IMR-90 (cell line): ENCODE data around the gene EDN2. TPM values are rescaled to one million over a fixed set of nuclear protein-coding genes. Genes with fewer than 3 reads are reported as not detected.

Source experiments
- ATAC-seq: fragments of 200-7000 bp; cut with Tn5 transposase; 2 replicates; pipeline ENCODE4 v1.9.1; 2020; ENCODE audit warnings: low read depth, mild to moderate bottlenecking, moderate library complexity
- BruUV-seq: library from RNA; stranded (reverse); fragments of 400-500 nt; replicated peaks from 2 replicates; lab custom pipeline; 2021; lab: Mats Ljungman, UMichigan
- CTCF ChIA-PET: fragments of 300-600 bp; formaldehyde crosslinking; extraction: SDS; loops from one replicate; lab custom pipeline; 2021; ENCODE audit warnings: antibody characterized with exemption; lab: Yijun Ruan, JAX
- POLR2A ChIA-PET: fragments of 300-600 bp; sonication (Branson Sonifier 250); formaldehyde crosslinking; loops from one replicate; lab custom pipeline; 2022; ENCODE audit warnings: antibody characterized with exemption; ENCODE audit not compliant: unreplicated experiment; lab: Charles Lee
- DNase-seq: peaks from one replicate; pipeline ENCODE4 v3.0.0; 2013
- H2AFZ ChIP-seq: replicated peaks from 2 replicates; pipeline ENCODE3; 2013; ENCODE audit warnings: low read length, mild to moderate bottlenecking; ENCODE audit not compliant: poor library complexity
- H2AK5ac ChIP-seq: 2 replicates; pipeline ENCODE4 v1.6.1; 2013; ENCODE audit warnings: low read depth, low read length, inconsistent platforms
- H2AK9ac ChIP-seq: replicated peaks from 2 replicates; pipeline ENCODE3; 2013; ENCODE audit warnings: mild to moderate bottlenecking, low read depth, low read length, moderate library complexity; ENCODE audit not compliant: poor library complexity
- H2BK120ac ChIP-seq: 2 replicates; pipeline ENCODE4 v1.6.1; 2013; ENCODE audit warnings: low read depth, low read length, inconsistent platforms
- H2BK15ac ChIP-seq: 3 replicates; pipeline ENCODE4 v1.6.1; 2013; ENCODE audit warnings: low read depth, low read length, inconsistent platforms
- H2BK20ac ChIP-seq: 2 replicates; pipeline ENCODE4 v1.6.1; 2013; ENCODE audit warnings: low read depth, mild to moderate bottlenecking, inconsistent platforms, low read length, moderate library complexity
- H2BK5ac ChIP-seq: 2 replicates; pipeline ENCODE4 v1.6.1; 2013; ENCODE audit warnings: mild to moderate bottlenecking, low read depth, low read length, inconsistent platforms; ENCODE audit not compliant: poor library complexity, severe bottlenecking
- H3K14ac ChIP-seq: replicated peaks from 2 replicates; pipeline ENCODE4 v1.6.1; 2013; ENCODE audit warnings: low read depth, low read length, inconsistent platforms
- H3K18ac ChIP-seq: 2 replicates; pipeline ENCODE4 v1.6.1; 2013; ENCODE audit warnings: low read depth, low read length, control low read depth
- H3K23ac ChIP-seq: 2 replicates; pipeline ENCODE4 v1.6.1; 2013; ENCODE audit warnings: low read depth, low read length, inconsistent platforms
- H3K27ac ChIP-seq: 2 replicates; pipeline ENCODE4 v1.5.1; 2013; ENCODE audit warnings: mild to moderate bottlenecking, control low read depth, low read length; ENCODE audit not compliant: insufficient read depth
- H3K27me3 ChIP-seq: 2 replicates; pipeline ENCODE4 v1.6.1; 2013; ENCODE audit warnings: low read length; ENCODE audit not compliant: control insufficient read depth, insufficient read depth
- H3K36me3 ChIP-seq: 2 replicates; pipeline ENCODE4 v1.6.1; 2013; ENCODE audit warnings: low read length, mixed read lengths; ENCODE audit not compliant: control insufficient read depth, insufficient read depth
- H3K4ac ChIP-seq: 2 replicates; pipeline ENCODE4 v1.6.1; 2013; ENCODE audit warnings: low read depth, low read length, inconsistent platforms
- H3K4me1 ChIP-seq: 2 replicates; pipeline ENCODE4 v1.6.1; 2013; ENCODE audit warnings: low read length, mixed read lengths; ENCODE audit not compliant: control insufficient read depth, insufficient read depth
- H3K4me2 ChIP-seq: 2 replicates; pipeline ENCODE4 v1.6.1; 2013; ENCODE audit warnings: low read depth, mild to moderate bottlenecking, control low read depth, low read length, moderate library complexity
- H3K4me3 ChIP-seq: 2 replicates; pipeline ENCODE4 v1.5.1; 2013; ENCODE audit warnings: low read depth, mild to moderate bottlenecking, control low read depth, low read length, moderate library complexity; ENCODE audit not compliant: insufficient read depth
- H3K56ac ChIP-seq: 2 replicates; pipeline ENCODE4 v1.6.1; 2013; ENCODE audit warnings: low read length, inconsistent platforms; ENCODE audit not compliant: insufficient read depth; ENCODE audit errors: extremely low read depth
- H3K79me1 ChIP-seq, 2 experiments: 2 replicates each; pipeline ENCODE4 v1.6.1; 2013; ENCODE audit warnings: low read length in 2 of 2, inconsistent platforms in 1 of 2, low read depth in 1 of 2
- H3K9ac ChIP-seq: 2 replicates; pipeline ENCODE4 v1.6.1; 2013; ENCODE audit warnings: low read depth, low read length, control low read depth
- H3K9me1 ChIP-seq: 2 replicates; pipeline ENCODE4 v1.6.1; 2013; ENCODE audit warnings: low read length, inconsistent platforms; ENCODE audit not compliant: insufficient read depth
- H3K9me3 ChIP-seq: 2 replicates; pipeline ENCODE4 v1.6.1; 2013; ENCODE audit warnings: low read length; ENCODE audit not compliant: control insufficient read depth, insufficient read depth
- H4K20me1 ChIP-seq: 2 replicates; pipeline ENCODE4 v1.6.1; 2013; ENCODE audit warnings: low read length, inconsistent platforms; ENCODE audit not compliant: insufficient read depth
- H4K5ac ChIP-seq: 2 replicates; pipeline ENCODE4 v1.6.1; 2013; ENCODE audit warnings: mild to moderate bottlenecking, low read depth, low read length, control low read depth
- H4K8ac ChIP-seq, 2 experiments: 2 replicates each; pipeline ENCODE4 v1.6.1; 2013; ENCODE audit warnings: low read depth in 2 of 2, low read length in 2 of 2, control low read depth in 1 of 2, inconsistent platforms in 1 of 2
- H4K91ac ChIP-seq: 2 replicates; pipeline ENCODE4 v1.6.1; 2013; ENCODE audit warnings: low read depth, low read length, inconsistent platforms; ENCODE audit not compliant: insufficient read depth
- BHLHE40 ChIP-seq: fragments of 150-350 bp; IDR thresholded peaks from 2 replicates; pipeline ENCODE4 v1.6.1; 2016; ENCODE audit warnings: mild to moderate bottlenecking, low read depth, low read length
- CEBPB ChIP-seq: IDR thresholded peaks from 2 replicates; pipeline ENCODE4 v1.6.1; 2012; ENCODE audit warnings: low read depth, low read length, improper control_type of control experiment
- CTCF ChIP-seq: conservative IDR thresholded peaks from 2 replicates; pipeline ENCODE4 v1.5.1; 2012; ENCODE audit warnings: mild to moderate bottlenecking, low read depth, low read length, improper control_type of control experiment
- ELK1 ChIP-seq: fragments of 150-350 bp; IDR thresholded peaks from 2 replicates; pipeline ENCODE4 v1.6.1; 2016; ENCODE audit warnings: low read depth, mild to moderate bottlenecking, low read length, moderate library complexity, borderline replicate concordance
- FOS ChIP-seq: fragments of 150-350 bp; IDR thresholded peaks from 2 replicates; pipeline ENCODE4 v1.6.1; 2016; ENCODE audit warnings: low read depth, low read length
- MAFK ChIP-seq: IDR thresholded peaks from 2 replicates; pipeline ENCODE4 v1.6.1; 2012; ENCODE audit warnings: low read depth, low read length, improper control_type of control experiment
- MAZ ChIP-seq: IDR thresholded peaks from 2 replicates; pipeline ENCODE4 v1.6.1; 2012; ENCODE audit warnings: low read depth, mild to moderate bottlenecking, low read length, improper control_type of control experiment, moderate library complexity, borderline replicate concordance
- MXI1 ChIP-seq: IDR thresholded peaks from 2 replicates; pipeline ENCODE4 v1.6.1; 2012; ENCODE audit warnings: low read depth, mild to moderate bottlenecking, low read length, moderate library complexity, borderline replicate concordance
- POLR2A ChIP-seq: IDR thresholded peaks from 2 replicates; pipeline ENCODE4 v1.6.1; 2012; ENCODE audit warnings: mild to moderate bottlenecking, low read depth, low read length
- RAD21 ChIP-seq: IDR thresholded peaks from 2 replicates; pipeline ENCODE4 v1.6.1; 2012; ENCODE audit warnings: low read length, improper control_type of control experiment
- RCOR1 ChIP-seq: IDR thresholded peaks from 2 replicates; pipeline ENCODE4 v1.6.1; 2012; ENCODE audit warnings: mild to moderate bottlenecking, low read length, improper control_type of control experiment; ENCODE audit not compliant: insufficient replicate concordance
- RFX5 ChIP-seq: IDR thresholded peaks from 2 replicates; pipeline ENCODE4 v1.8.0; 2012; ENCODE audit warnings: low read depth, mild to moderate bottlenecking, low read length, moderate library complexity
- USF2 ChIP-seq: fragments of 150-350 bp; IDR thresholded peaks from 2 replicates; pipeline ENCODE4 v1.6.1; 2017; ENCODE audit warnings: mild to moderate bottlenecking, antibody characterized with exemption, low read length, low read depth
- WGBS, 2 experiments: methylation state at CpG; one replicate each; pipeline versions ENCODE4 v1.1.5 to v1.1.7; 2013; ENCODE audit warnings: missing lambda C conversion rate in 2 of 2; ENCODE audit not compliant: insufficient read length in 1 of 2; ENCODE audit errors: extremely low coverage in 2 of 2; 5-methylcytosine and 5-hydroxymethylcytosine counted together
- dilution Hi-C: fragments of 300-500 bp; cut with HindIII; formaldehyde crosslinking; loops from one replicate; pipeline ENCODE4 v1.14.3; 2018; ENCODE audit warnings: low sequenced_read_pairs; ENCODE audit not compliant: unreplicated experiment
- in situ Hi-C: fragments of 300-500 bp; cut with MboI; formaldehyde crosslinking; loops from 3 replicates; pipeline ENCODE4 v1.14.3; 2019; ENCODE audit warnings: low sequenced_read_pairs, inconsistent platforms, mixed read lengths
- intact Hi-C: fragments of 100-400 bp; cut with micrococcal nuclease; formaldehyde crosslinking; loops from 2 replicates; pipeline ENCODE4 v1.10.0; 2022
- polyA plus RNA-seq, 3 experiments: library from polyadenylated mRNA; depleted of rRNA; stranded (reverse); fragments of >200 nt; gene quantifications; 2 replicates each; pipeline ENCODE4 v1.2.3, GENCODE V29; 2012; ENCODE audit warnings: low replicate concordance in 1 of 3
- total RNA-seq: library from RNA; depleted of rRNA; stranded (reverse); fragments of >200 nt; gene quantifications from 2 replicates; pipeline ENCODE4 v1.2.3, GENCODE V29; 2012

EDN2 gene
- total and polyA plus RNA-seq, 2 of the 4 experiments (the other 2 are of a cell fraction): 0.27 TPM; not detected in 1

- peak overlapping the region in 1 of 2 experiments; percentile 58; a peak in 1 of 4 replicates for H4K8ac ChIP-seq
- peak overlapping the region; percentile 45; the same call in 1 of the 2 replicates for H3K4ac ChIP-seq
- H3K18ac ChIP-seq: no peak overlapping the region
- H3K36me3 ChIP-seq: no peaks in the 10 kb centered on the region
- no TSS peak for BruUV-seq
- DNase-seq: peak; percentile 83
- 15% methylated on average over 20 of the region's 53 CpGs; no CpG with 5 or more reads in 1 of the 2 experiments for WGBS, 2 experiments
- H2BK120ac ChIP-seq: no peak overlapping the region; the same call in 1 of the 2 replicates
- H3K23ac ChIP-seq: 0 out of 2 replicates have a peak overlapping the region, but pooled peaks have one; percentile 69
- H4K91ac ChIP-seq: no peak overlapping the region; the same call in 1 of the 2 replicates
- H3K27ac ChIP-seq: no peak overlapping the region
- H3K9me1 ChIP-seq: peaks cover 4% of the 10 kb centered on the region; the same call in 1 of the 2 replicates
- peak; percentile 99 for ATAC-seq
- POLR2A ChIA-PET: no interaction called here
- CTCF ChIA-PET: interaction anchor here (0.6 to 2.0 kb wide), 7 partner anchors 9 to 451 kb away, joined by 3 to 6 read pairs (median 3); no protein-coding TSS in a partner anchor
- H3K9me3 ChIP-seq: no peaks in the 10 kb centered on the region
- peak overlapping the region; percentile 94 for H2AFZ ChIP-seq
- no peak overlapping the region for H2AK5ac ChIP-seq
- peak overlapping the region; percentile 73 for H3K4me2 ChIP-seq
- no peak overlapping the region; the same call in 2 of the 3 replicates for H2BK15ac ChIP-seq
- dilution Hi-C loops: no loop called here
- in situ Hi-C loops: no loop called here
- no peak overlapping the region for H3K9ac ChIP-seq
- no peak overlapping the region for H3K56ac ChIP-seq
- intact Hi-C loops: loop anchor here (1.0 to 5.0 kb wide), 2 partner anchors 248 to 281 kb away; no protein-coding TSS in a partner anchor
- no peaks in the 10 kb centered on the region for H4K20me1 ChIP-seq
- H2AK9ac ChIP-seq: peak overlapping the region; percentile 79
- H3K14ac ChIP-seq: no peak overlapping the region
- H3K4me3 ChIP-seq: no peak overlapping the region
- H2BK5ac ChIP-seq: no peak overlapping the region
- no peak overlapping the region for H4K5ac ChIP-seq
- peaks cover 3% of the 10 kb centered on the region; the same call in 1 of the 2 replicates for H3K4me1 ChIP-seq
- H2BK20ac ChIP-seq: no peak overlapping the region
- no peaks in the 10 kb centered on the region for H3K79me1 ChIP-seq
- H3K27me3 ChIP-seq: no peaks in the 10 kb centered on the region
- TF ChIP-seq USF2 (no peak), FOS (no peak), RCOR1 (no peak), MXI1 (peak; percentile 47; the same call in 1 of the 2 replicates), BHLHE40 (no peak), RFX5 (no peak), RAD21 (peak; percentile 79), CEBPB (no peak), MAFK (no peak), POLR2A (no peak), CTCF (peak; percentile 92), MAZ (peak; percentile 87), ELK1 (no peak)
These were observed 31.9 kb upstream of the EDN2 start for GRCh38 chr1:41516168-41517061.
